ENCODE measurements around the gene CLCA2.

DNA sequence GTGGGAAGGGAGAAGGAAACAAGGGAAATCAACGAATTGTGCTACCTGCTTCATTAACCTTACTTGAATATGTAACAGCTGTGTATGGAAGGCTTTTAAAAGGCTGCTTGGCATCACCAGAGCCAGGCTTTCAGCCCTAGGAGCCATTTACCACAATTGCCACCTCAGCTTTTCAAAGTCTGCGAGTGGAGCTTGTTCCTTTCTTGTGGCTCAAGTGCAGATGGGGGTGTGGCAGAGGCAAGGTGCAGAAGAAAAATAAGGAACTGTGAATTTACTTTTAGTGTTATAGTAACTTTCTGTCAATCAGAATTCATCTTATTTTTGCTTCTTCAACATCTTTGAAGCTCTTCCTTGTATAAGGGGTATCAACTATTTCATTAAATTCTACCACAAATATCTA lies 17.6 kb downstream of the CLCA2 start:
- TF ChIP-seq GATA2 (IDR thresholded peaks at IDR 0.05; ENCODE audit: low read depth, low read length) (no peak), GATA3 (IDR thresholded peaks at IDR 0.05; ENCODE audit: low read depth, low read length) (no peak)
